Natural killer cell (primary cell): ENCODE results near the gene CIP2A. TPM values are rescaled to one million over a fixed set of nuclear protein-coding genes. Genes with fewer than 3 reads are reported as not detected.

Source experiments
- ATAC-seq, 3 donors: fragments of 150-1000 bp in 2 of 3; fragments of 200-7000 bp in 1 of 3; cut with Tn5 transposase; 1 replicate in 1 of 3; 2 replicates in 2 of 3; pipeline ENCODE4 v1.10.0; 2021; ENCODE audit warnings: mild to moderate bottlenecking in 2 of 3, moderate library complexity in 2 of 3
- DNase-seq, 2 donors: peaks; one replicate each; pipeline versions ENCODE4 v3.0.0 to v3.0.0-alpha.2; 2013 to 2021; ENCODE audit warnings: mixed read lengths in 1 of 2
- H3K27ac ChIP-seq: one replicate; pipeline ENCODE4 v1.5.1; 2013; ENCODE audit warnings: mild to moderate bottlenecking, low read length
- H3K27me3 ChIP-seq: one replicate; pipeline ENCODE4 v1.6.1; 2013; ENCODE audit warnings: low read length; ENCODE audit not compliant: control insufficient read depth, insufficient read depth
- H3K36me3 ChIP-seq: one replicate; pipeline ENCODE4 v1.6.1; 2013; ENCODE audit warnings: low read length; ENCODE audit not compliant: control insufficient read depth, insufficient read depth
- H3K4me1 ChIP-seq: one replicate; pipeline ENCODE4 v1.6.1; 2013; ENCODE audit warnings: low read length; ENCODE audit not compliant: control insufficient read depth, insufficient read depth
- H3K4me3 ChIP-seq: one replicate; pipeline ENCODE4 v1.5.1; 2013; ENCODE audit warnings: low read length
- H3K9me3 ChIP-seq: one replicate; pipeline ENCODE4 v1.6.1; 2013; ENCODE audit warnings: low read length; ENCODE audit not compliant: control insufficient read depth, insufficient read depth
- H3K27ac Mint-ChIP-seq, 2 donors: one replicate each; pipeline ENCODE4 v1.8.0; 2022; ENCODE audit warnings: mild to moderate bottlenecking in 2 of 2, mixed read lengths in 2 of 2, moderate library complexity in 1 of 2
- H3K27me3 Mint-ChIP-seq, 2 donors: one replicate each; pipeline ENCODE4 v1.8.0; 2022; ENCODE audit warnings: low read depth in 2 of 2, mixed read lengths in 2 of 2
- H3K36me3 Mint-ChIP-seq: one replicate; pipeline ENCODE4 v1.8.0; 2022; ENCODE audit warnings: mixed read lengths
- H3K4me1 Mint-ChIP-seq, 2 donors: one replicate each; pipeline ENCODE4 v1.8.0; 2022; ENCODE audit warnings: mixed read lengths in 2 of 2
- H3K4me3 Mint-ChIP-seq: one replicate; pipeline ENCODE4 v1.8.0; 2022; ENCODE audit warnings: mild to moderate bottlenecking, moderate library complexity, mixed read lengths
- H3K9me3 Mint-ChIP-seq, 2 donors: one replicate each; pipeline ENCODE4 v1.8.0; 2022; ENCODE audit warnings: mixed read lengths in 2 of 2
- WGBS: methylation state at CpG from one replicate; pipeline ENCODE4 v1.1.7; 2013; ENCODE audit warnings: missing lambda C conversion rate; ENCODE audit not compliant: insufficient coverage; 5-methylcytosine and 5-hydroxymethylcytosine counted together
- intact Hi-C: fragments of 100-400 bp; cut with micrococcal nuclease; formaldehyde crosslinking; loops from one replicate; pipeline ENCODE4 v1.14.2; 2022
- total RNA-seq, 4 donors: library from RNA; stranded (reverse); fragments of 120-200 nt in 1 of 4; gene quantifications; one replicate each; pipeline versions ENCODE4 v1.2.3 to v1.2.4, GENCODE V29; 2013 to 2022
- TF ChIP-seq, protein P1 (sequence below): fragments of 200-600 bp; IDR thresholded peaks from one replicate; pipeline ENCODE4 v1.8.0; 2022; ENCODE audit warnings: antibody characterized with exemption

Gene CIP2A
- total RNA-seq, 3 donors from 2014 or later (not counting 1 experiment from before 2014, with no cell fraction given): 3.6 to 8.5 (median 3.6) TPM

DNA sequence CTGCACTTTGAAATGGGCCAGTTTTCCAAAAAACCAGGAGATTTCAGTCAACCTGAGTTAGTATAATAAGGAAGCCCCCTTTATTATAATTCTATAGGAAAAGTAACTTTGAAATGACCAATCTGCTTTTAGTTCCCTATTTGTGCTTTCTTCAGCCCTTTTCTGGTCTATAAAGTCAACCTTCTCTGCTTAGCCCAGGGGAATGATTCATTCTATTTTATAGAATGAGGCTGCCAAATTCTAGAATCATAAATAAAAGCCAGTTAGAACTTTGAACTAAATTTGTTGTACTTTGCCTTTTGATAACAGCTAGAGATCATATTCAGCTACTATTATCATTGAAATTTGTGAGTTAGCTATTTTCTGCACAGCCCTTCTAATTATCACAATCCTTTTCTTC lies 24.7 kb downstream of the CIP2A start:
- H3K27ac ChIP-seq: no peak overlapping the region
- H3K27ac Mint-ChIP-seq: no peak overlapping the region
- H3K4me3 ChIP-seq: no peak overlapping the region
- H3K4me1 ChIP-seq: no peaks in the 10 kb centered on the region
- H3K4me1 Mint-ChIP-seq: no peaks in the 10 kb centered on the region
- H3K4me3 Mint-ChIP-seq: no peak overlapping the region
- no peak for ATAC-seq
- H3K9me3 ChIP-seq: no peaks in the 10 kb centered on the region
- H3K27me3 ChIP-seq: no peaks in the 10 kb centered on the region
- TF ChIP-seq, protein P1, sequence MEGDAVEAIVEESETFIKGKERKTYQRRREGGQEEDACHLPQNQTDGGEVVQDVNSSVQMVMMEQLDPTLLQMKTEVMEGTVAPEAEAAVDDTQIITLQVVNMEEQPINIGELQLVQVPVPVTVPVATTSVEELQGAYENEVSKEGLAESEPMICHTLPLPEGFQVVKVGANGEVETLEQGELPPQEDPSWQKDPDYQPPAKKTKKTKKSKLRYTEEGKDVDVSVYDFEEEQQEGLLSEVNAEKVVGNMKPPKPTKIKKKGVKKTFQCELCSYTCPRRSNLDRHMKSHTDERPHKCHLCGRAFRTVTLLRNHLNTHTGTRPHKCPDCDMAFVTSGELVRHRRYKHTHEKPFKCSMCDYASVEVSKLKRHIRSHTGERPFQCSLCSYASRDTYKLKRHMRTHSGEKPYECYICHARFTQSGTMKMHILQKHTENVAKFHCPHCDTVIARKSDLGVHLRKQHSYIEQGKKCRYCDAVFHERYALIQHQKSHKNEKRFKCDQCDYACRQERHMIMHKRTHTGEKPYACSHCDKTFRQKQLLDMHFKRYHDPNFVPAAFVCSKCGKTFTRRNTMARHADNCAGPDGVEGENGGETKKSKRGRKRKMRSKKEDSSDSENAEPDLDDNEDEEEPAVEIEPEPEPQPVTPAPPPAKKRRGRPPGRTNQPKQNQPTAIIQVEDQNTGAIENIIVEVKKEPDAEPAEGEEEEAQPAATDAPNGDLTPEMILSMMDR: no peak
- DNase-seq: no peak
- no peaks in the 10 kb centered on the region for H3K36me3 ChIP-seq
- H3K9me3 Mint-ChIP-seq: no peaks in the 10 kb centered on the region
- H3K36me3 Mint-ChIP-seq: no peaks in the 10 kb centered on the region
- intact Hi-C loops: no loop called here
- no peaks in the 10 kb centered on the region for H3K27me3 Mint-ChIP-seq

DNA sequence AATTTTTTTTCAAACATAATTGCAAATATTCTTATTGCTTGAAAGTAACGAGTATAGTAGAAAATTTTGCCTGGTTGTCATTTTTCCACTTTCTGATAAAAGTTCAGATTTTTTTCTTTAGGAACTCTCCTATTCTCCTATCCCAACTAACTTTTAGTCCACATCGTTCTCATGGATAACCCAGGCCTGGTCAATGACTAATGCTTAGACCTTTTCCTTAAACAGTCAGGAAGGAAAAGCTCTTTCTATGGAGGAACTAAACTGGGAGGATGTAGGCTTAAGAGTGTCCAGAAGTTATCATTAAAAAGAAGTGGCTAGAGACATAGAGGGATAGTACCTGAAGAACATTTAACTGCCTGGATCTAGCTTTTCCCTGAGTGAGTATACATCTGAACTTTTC lies 26.7 kb downstream of the CIP2A start:
- Histone ChIP-seq H3K27ac (no peak overlapping the region), H3K36me3 (no peaks in the 10 kb centered on the region), H3K27me3 (no peaks in the 10 kb centered on the region), H3K4me1 (no peaks in the 10 kb centered on the region), H3K9me3 (no peaks in the 10 kb centered on the region), H3K4me3 (no peak overlapping the region)
- no peak overlapping the region for H3K27ac Mint-ChIP-seq
- intact Hi-C loops: no loop called here
- no peak overlapping the region for H3K4me3 Mint-ChIP-seq
- TF ChIP-seq, protein P1: no peak
- H3K4me1 Mint-ChIP-seq: no peaks in the 10 kb centered on the region
- ATAC-seq (no peak), DNase-seq (no peak)
- no peaks in the 10 kb centered on the region for H3K9me3 Mint-ChIP-seq
- no peaks in the 10 kb centered on the region for H3K36me3 Mint-ChIP-seq
- WGBS: 100% methylated on average over 1 of the region's 2 CpGs
- H3K27me3 Mint-ChIP-seq: no peaks in the 10 kb centered on the region

DNA sequence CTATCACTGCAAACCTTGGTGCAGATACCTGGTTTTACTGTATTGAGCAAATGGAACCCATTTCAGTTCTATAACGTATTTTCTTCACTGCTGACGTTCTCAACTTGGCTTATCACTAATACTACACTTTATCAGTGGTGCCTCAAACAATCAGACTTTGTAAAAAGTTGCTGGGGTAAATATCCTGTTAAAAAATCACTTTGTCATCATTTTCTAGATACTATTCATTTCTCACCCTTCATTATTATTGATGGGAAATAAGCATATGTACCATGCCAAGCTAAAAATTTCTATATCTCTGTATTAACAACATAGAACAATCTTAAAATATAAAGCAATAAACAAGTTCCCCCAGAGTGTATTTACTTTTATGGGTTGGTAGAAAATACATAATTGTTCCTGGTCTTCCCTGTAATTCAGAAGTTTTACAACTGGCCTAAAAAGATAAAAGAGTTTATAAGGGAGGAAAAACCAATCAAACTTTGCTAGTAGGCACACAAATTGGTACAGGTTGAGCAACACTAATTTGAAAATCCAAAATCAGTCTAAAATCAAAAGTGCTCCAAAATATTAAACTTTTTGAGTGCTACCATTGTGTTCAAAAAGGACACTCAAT lies 33.2 kb downstream of the CIP2A start:
- no peaks in the 10 kb centered on the region for H3K36me3 ChIP-seq
- intact Hi-C loops: no loop called here
- Mint-ChIP-seq H3K27ac (no peak overlapping the region), H3K9me3 (no peaks in the 10 kb centered on the region), H3K36me3 (no peaks in the 10 kb centered on the region), H3K4me3 (no peak overlapping the region), H3K4me1 (no peaks in the 10 kb centered on the region), H3K27me3 (no peaks in the 10 kb centered on the region)
- no peaks in the 10 kb centered on the region for H3K4me1 ChIP-seq
- 100% methylated on average over 2 of the region's 2 CpGs for WGBS
- H3K27me3 ChIP-seq: no peaks in the 10 kb centered on the region
- DNase-seq: no peak
- TF ChIP-seq, protein P1: no peak
- H3K27ac ChIP-seq: no peak overlapping the region
- no peaks in the 10 kb centered on the region for H3K9me3 ChIP-seq
- ATAC-seq: no peak
- no peak overlapping the region for H3K4me3 ChIP-seq

DNA sequence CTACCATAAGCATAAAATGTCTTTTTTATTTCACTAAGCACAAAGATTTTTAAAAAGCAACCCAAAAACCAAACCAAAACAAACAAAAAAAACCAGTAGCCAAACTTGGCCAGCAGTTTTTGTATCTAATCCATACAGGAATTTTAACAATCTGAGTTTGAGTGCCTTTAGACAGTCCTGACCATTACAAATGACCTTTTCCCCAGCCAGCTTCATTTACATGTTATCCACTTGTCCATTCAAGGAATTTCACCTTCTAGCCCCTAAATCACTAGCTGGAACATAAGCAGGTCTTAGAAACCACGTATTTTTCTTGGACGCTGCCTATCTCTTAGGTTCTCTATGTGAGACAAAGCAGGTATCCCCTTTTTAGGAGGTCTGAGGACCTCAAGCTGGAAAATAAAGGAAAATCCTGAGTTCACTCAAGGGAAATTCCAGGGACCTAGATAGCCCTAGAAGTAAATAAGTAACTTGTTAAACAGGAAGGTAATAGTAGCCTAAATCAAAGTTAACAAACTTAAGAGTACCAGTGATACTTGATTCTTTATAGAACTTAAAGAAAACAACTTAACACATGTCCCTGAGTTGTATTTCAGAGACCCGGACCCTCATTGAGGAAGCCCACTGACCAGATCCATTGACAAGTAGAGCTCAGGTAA lies 34.2 kb downstream of the CIP2A start:
- Histone ChIP-seq H3K9me3 (no peaks in the 10 kb centered on the region), H3K36me3 (no peaks in the 10 kb centered on the region), H3K4me3 (no peak overlapping the region), H3K27ac (no peak overlapping the region), H3K4me1 (no peaks in the 10 kb centered on the region), H3K27me3 (no peaks in the 10 kb centered on the region)
- no peaks in the 10 kb centered on the region for H3K4me1 Mint-ChIP-seq
- intact Hi-C loops: no loop called here
- H3K36me3 Mint-ChIP-seq: no peaks in the 10 kb centered on the region
- H3K4me3 Mint-ChIP-seq: no peak overlapping the region
- no peaks in the 10 kb centered on the region for H3K27me3 Mint-ChIP-seq
- no peaks in the 10 kb centered on the region for H3K9me3 Mint-ChIP-seq
- ATAC-seq: no peak
- 99% methylated on average over 3 of the region's 3 CpGs for WGBS
- TF ChIP-seq, protein P1: no peak
- DNase-seq: no peak
- H3K27ac Mint-ChIP-seq: no peak overlapping the region
